ENCODE measurements around the gene MYD88. TPM values are rescaled to one million over a fixed set of nuclear protein-coding genes. Genes with fewer than 3 reads are reported as not detected.
"Not testable (repeated sequence)": the region's sequence is repeated elsewhere in the genome, so short reads cannot be mapped to it uniquely, and the experiment has no call there.

Gene MYD88
- total RNA-seq, 1 donor from 2014 or later: 70.2 TPM

DNA sequence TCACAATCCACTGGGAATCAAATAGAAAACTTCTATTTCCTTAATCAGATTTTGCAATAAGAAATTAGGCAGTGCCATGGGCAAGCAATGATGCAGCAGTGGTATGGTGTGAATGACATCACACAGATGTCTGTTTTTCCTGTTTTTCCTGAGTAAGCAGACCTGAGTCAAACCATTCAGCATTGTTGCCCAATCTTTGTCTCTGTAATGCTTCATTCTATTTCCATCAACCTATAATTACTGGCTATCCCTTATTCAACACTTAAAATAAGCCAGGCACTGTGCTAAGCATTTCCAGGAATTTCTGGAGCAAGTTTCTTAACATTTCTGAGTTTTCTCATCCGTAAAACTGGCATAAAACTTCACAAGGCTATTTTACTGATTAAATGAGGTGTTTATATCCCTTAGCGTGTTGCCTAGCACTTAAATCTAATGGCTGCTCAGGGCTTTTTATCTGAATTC lies 15.6 kb downstream of the MYD88 start:
- Histone ChIP-seq H3K9me3 (no peaks in the 10 kb centered on the region), H3K27me3 (no peaks in the 10 kb centered on the region), H3K4me3 (no peak overlapping the region), H3K4me1 (peaks cover 21% of the 10 kb centered on the region), H3K27ac (no peak overlapping the region), H3K36me3 (no peaks in the 10 kb centered on the region)
- intact Hi-C loops (cut with DNase I): no loop called here
- ATAC-seq: peak; percentile 55
- TF ChIP-seq, protein P1, sequence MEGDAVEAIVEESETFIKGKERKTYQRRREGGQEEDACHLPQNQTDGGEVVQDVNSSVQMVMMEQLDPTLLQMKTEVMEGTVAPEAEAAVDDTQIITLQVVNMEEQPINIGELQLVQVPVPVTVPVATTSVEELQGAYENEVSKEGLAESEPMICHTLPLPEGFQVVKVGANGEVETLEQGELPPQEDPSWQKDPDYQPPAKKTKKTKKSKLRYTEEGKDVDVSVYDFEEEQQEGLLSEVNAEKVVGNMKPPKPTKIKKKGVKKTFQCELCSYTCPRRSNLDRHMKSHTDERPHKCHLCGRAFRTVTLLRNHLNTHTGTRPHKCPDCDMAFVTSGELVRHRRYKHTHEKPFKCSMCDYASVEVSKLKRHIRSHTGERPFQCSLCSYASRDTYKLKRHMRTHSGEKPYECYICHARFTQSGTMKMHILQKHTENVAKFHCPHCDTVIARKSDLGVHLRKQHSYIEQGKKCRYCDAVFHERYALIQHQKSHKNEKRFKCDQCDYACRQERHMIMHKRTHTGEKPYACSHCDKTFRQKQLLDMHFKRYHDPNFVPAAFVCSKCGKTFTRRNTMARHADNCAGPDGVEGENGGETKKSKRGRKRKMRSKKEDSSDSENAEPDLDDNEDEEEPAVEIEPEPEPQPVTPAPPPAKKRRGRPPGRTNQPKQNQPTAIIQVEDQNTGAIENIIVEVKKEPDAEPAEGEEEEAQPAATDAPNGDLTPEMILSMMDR (IDR thresholded peaks at IDR 0.05): no peak
- no peak for DNase-seq

DNA sequence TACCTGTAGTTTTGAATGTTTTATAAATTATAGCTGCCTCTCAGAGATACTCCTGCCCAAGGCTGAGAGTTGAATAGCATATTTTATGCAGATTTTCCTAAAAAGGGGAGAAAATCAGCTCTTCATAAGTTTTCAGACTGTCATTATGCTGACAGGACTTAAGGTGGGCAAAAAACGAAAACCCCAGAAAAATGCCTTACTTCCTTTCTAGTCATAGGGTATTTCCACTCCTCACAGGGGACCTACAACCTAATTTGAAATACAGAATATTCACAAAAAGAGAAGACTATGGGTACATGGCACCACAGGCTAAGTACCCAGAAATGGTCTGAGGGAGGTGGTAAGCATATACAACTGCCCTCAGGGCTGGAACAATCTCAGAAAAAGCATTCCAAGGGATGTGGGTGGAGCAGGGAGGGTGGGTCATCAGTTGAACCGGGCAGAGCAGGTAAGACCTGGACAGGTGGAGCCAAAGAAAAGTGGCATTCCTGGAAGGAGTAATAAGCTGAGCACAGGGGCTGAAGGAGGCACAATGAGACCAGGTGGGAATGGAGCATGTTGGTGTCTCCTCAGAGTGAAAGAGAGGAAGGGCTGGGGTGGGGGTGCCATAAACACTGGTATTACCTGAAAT lies 16.3 kb downstream of the MYD88 start:
- H3K9me3 ChIP-seq: no peaks in the 10 kb centered on the region
- H3K27ac ChIP-seq: no peak overlapping the region
- H3K27me3 ChIP-seq: no peaks in the 10 kb centered on the region
- no peaks in the 10 kb centered on the region for H3K36me3 ChIP-seq
- intact Hi-C loops (cut with DNase I): no loop called here
- TF ChIP-seq, protein P1 (IDR thresholded peaks at IDR 0.05): no peak
- peaks cover 21% of the 10 kb centered on the region for H3K4me1 ChIP-seq
- H3K4me3 ChIP-seq: no peak overlapping the region
- no peak for DNase-seq
- ATAC-seq: peak; percentile 70

DNA sequence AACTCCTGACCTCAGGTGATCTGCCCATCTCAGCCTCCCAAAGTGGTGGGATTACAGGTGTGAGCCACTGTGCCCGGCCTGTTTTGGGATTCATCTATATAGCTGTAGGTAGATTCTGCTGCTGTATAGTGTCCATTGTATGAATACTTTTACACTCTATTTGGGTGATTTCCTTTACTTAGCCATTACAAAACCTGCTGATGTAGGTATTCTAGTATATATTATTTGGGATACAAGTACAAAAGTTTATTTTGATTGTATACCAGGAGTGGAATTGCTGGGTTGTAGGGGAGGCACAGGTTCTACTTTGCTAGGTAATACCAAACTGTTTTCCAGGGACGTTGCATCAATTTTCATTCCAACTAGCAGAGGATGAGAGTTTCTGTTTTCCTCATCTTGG lies 17.4 kb downstream of the MYD88 start:
- ATAC-seq: no peak

DNA sequence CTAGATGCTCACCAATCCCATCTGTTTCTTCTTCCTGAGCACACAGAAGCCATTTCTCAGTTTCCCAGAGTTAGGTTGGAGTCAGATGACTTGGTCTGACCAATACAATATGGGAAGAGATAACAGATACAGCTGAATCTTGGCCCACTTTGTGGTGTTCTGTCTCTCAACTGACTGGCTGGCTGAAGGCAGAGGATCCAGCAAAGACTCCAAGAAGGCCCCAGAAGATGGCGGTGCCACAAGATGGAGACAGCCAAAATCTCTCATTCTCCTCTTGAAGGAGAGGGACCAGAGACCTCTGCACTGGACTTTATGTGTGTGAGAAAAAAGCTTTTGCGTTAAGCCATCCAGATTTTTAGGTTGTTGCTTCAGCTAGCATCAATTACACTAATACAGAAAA lies 18.7 kb downstream of the MYD88 start:
- DNase-seq: no peak
- Histone ChIP-seq H3K27me3 (no peaks in the 10 kb centered on the region), H3K9me3 (no peaks in the 10 kb centered on the region), H3K36me3 (no peaks in the 10 kb centered on the region), H3K27ac (no peak overlapping the region), H3K4me1 (peaks cover 15% of the 10 kb centered on the region), H3K4me3 (no peak overlapping the region)
- no peak for ATAC-seq
- intact Hi-C loops (cut with DNase I): no loop called here
- TF ChIP-seq, protein P1 (IDR thresholded peaks at IDR 0.05): no peak

More for the DNA sequence above, 17.4 kb downstream of the MYD88 start:
- H3K36me3 ChIP-seq: no peaks in the 10 kb centered on the region
- no peak overlapping the region for H3K27ac ChIP-seq
- peaks cover 21% of the 10 kb centered on the region for H3K4me1 ChIP-seq
- H3K27me3 ChIP-seq: no peaks in the 10 kb centered on the region
- intact Hi-C loops (cut with DNase I): no loop called here
- no peak overlapping the region for H3K4me3 ChIP-seq
- TF ChIP-seq, protein P1 (IDR thresholded peaks at IDR 0.05): no peak
- DNase-seq: no peak
- H3K9me3 ChIP-seq: no peaks in the 10 kb centered on the region

DNA sequence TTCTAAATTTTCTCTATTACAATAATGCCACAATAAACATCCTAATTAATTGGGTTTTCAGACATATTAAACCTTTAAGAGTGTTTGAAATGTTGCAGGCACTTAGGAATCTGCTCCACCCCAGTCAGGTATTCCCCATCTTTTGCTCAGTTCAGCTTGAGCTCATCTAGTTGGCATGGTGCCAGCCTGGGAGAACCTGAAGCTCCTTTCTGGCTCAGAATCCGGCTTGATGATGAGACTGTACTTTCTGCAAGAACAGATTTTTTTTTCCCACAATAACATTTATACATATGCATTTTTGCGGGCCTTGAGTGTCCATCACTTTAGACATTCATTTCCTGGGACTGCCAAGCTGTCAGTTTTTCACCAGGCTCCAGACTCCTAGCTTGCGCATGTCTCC lies 19.1 kb downstream of the MYD88 start:
- H3K27ac ChIP-seq: no peak overlapping the region
- intact Hi-C loops (cut with DNase I): no loop called here
- no peak for ATAC-seq
- DNase-seq: no peak
- TF ChIP-seq, protein P1 (IDR thresholded peaks at IDR 0.05): no peak
- no peak overlapping the region for H3K4me3 ChIP-seq
- H3K9me3 ChIP-seq: no peaks in the 10 kb centered on the region
- H3K36me3 ChIP-seq: no peaks in the 10 kb centered on the region
- H3K4me1 ChIP-seq: peaks cover 15% of the 10 kb centered on the region
- no peaks in the 10 kb centered on the region for H3K27me3 ChIP-seq

DNA sequence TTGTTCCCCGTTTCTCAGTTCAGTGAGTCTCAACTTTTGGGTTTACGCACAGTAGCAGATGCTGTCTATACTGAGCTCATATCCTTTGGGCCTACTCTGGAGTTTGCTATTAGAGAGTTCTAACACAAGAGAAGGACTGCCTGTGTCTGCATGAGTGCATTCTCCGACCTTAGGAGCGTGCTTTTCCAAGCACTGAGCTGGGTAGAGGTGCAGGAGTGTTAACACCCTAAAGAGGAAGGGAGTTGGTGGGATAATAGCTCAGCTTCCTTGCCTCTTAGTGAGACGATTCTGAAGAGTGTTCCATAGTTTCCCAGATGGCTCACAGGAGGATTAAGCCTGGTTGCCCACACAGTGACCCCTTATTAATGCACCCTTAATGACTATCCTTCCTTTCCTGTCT lies 20.0 kb downstream of the MYD88 start:
- Histone ChIP-seq H3K9me3 (no peaks in the 10 kb centered on the region), H3K27me3 (no peaks in the 10 kb centered on the region), H3K36me3 (no peaks in the 10 kb centered on the region), H3K4me3 (no peak overlapping the region), H3K27ac (no peak overlapping the region), H3K4me1 (peaks cover 7% of the 10 kb centered on the region)
- intact Hi-C loops (cut with DNase I): no loop called here
- TF ChIP-seq, protein P1 (IDR thresholded peaks at IDR 0.05): no peak
- DNase-seq: no peak
- no peak for ATAC-seq

DNA sequence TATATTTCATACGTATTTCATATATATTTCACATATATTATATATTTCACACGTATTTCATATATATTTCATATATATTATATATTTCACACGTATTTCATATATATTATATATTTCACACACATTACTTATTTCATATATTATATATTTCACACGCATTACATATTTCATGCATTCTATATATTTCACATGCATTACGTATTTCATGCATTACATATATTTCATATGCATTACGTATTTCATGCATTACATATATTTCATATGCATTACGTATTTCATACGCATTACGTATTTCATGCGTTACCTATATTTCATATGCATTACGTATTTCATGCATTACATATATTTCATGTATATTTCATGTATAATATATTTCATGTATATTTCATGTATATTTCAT lies 22.2 kb downstream of the MYD88 start:
- intact Hi-C loops (cut with DNase I); H3K27ac ChIP-seq; DNase-seq; H3K36me3 ChIP-seq; H3K27me3 ChIP-seq; H3K4me3 ChIP-seq; H3K9me3 ChIP-seq; H3K4me1 ChIP-seq; ATAC-seq: not testable (repeated sequence)

All from upper lobe of right lung (tissue), 1 donor.